SKM-1 treated with dmso at 0.1 percent for 144 hours (cell line): ENCODE results near the gene MPZL3.
"Not testable (repeated sequence)": the region's sequence is repeated elsewhere in the genome, so short reads cannot be mapped to it uniquely, and the experiment has no call there.

Experiments used
- DNase-seq: peaks from one replicate; lab custom pipeline; 2025; ENCODE audit not compliant: unreplicated experiment; lab: John Stamatoyannopoulos, UW

MPZL3 gene

GRCh38 chr11:118213781-118214180 is 38.4 kb downstream of the MPZL3 start:
- DNase-seq, result no peak

- DNase-seq, result no peak
Measured at GRCh38 chr11:118213201-118213600, 39.0 kb downstream of the MPZL3 start.

- DNase-seq, result peak; percentile 84
Measured at GRCh38 chr11:118212781-118213191, 39.4 kb downstream of the MPZL3 start.

- peak; percentile 72 for DNase-seq
Measured at GRCh38 chr11:118212131-118212725, 39.9 kb downstream of the MPZL3 start.

GRCh38 chr11:118211006-118211405 is 41.2 kb downstream of the MPZL3 start:
- DNase-seq, result no peak

GRCh38 chr11:118210323-118210722 is 41.8 kb downstream of the MPZL3 start:
- no peak for DNase-seq

GRCh38 chr11:118209033-118209432 is 43.1 kb downstream of the MPZL3 start:
- no peak for DNase-seq

- no peak for DNase-seq
Measured at GRCh38 chr11:118207079-118207478, 45.1 kb downstream of the MPZL3 start.

GRCh38 chr11:118206391-118207031 is 45.7 kb downstream of the MPZL3 start:
- peak; percentile 82 for DNase-seq

- DNase-seq, result no peak
Measured at GRCh38 chr11:118205606-118206378, 46.4 kb downstream of the MPZL3 start.

- no peak for DNase-seq
Measured at GRCh38 chr11:118202599-118203422, 49.4 kb downstream of the MPZL3 start.

GRCh38 chr11:118201966-118202365 is 50.2 kb downstream of the MPZL3 start:
- DNase-seq, result no peak

- no peak for DNase-seq
Measured at GRCh38 chr11:118200901-118201680, 51.1 kb downstream of the MPZL3 start.

- no peak for DNase-seq
Measured at GRCh38 chr11:118200497-118200896, 51.7 kb downstream of the MPZL3 start.

- no peak for DNase-seq
Measured at GRCh38 chr11:118199135-118199534, 53.0 kb downstream of the MPZL3 start.

- peak; percentile 64 for DNase-seq
Measured at GRCh38 chr11:118198370-118198769, 53.8 kb downstream of the MPZL3 start.

GRCh38 chr11:118194835-118195627 is 57.1 kb downstream of the MPZL3 start:
- DNase-seq, result no peak

- DNase-seq, result no peak
Measured at GRCh38 chr11:118193910-118194566, 58.1 kb downstream of the MPZL3 start.

- DNase-seq, result not testable (repeated sequence)
Measured at GRCh38 chr11:118192817-118193216, 59.3 kb downstream of the MPZL3 start.
